ENCODE data around the gene SEMA4F.

The SEMA4F gene

DNA sequence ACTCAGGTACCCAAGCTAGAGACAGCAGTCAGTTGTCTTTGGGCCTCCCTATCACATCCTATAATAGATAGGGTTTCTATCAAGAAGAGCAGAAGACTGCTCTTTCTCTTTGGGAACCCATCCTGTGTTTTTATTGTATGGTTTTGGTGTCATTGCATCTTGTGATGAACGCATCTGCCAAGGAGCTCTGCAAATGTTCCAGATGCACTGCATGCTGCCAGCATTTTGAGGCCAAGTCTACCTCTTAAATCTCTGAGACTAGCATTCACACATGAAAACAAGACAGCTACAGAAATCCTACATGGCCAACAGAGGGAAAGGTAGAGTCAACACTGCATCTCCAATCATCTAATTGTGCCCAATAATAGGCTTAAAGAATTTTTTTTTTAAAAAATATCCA lies 14.0 kb downstream of the SEMA4F start:
- DNase-seq (ENCODE audit: low read depth in 2 of 2) = no peak

GRCh38 chr2:74670263-74670662 lies 16.2 kb downstream of the SEMA4F start:
- DNase-seq (ENCODE audit: low read depth in 2 of 2) = no peak

DNA sequence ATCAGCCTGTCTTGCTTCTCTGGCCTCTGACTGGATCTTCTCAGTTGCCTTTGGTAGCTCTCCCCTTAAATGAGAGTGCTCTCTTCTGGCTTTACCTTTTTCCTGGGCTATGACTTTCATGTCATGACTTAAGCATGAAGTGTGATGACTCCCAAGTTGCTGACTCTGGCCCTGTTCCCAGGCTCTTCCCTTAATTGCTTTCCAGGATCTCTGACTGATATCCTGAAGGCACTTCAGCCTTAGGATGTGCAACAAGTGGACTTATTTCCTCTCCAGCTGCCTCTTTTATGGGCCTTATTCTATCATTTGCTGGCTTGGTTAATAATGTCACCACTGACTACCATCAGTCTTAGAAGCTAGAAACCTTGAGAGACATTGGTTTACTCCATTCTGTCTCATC lies 17.4 kb downstream of the SEMA4F start:
- no peak for DNase-seq (ENCODE audit: low read depth in 2 of 2)

DNA sequence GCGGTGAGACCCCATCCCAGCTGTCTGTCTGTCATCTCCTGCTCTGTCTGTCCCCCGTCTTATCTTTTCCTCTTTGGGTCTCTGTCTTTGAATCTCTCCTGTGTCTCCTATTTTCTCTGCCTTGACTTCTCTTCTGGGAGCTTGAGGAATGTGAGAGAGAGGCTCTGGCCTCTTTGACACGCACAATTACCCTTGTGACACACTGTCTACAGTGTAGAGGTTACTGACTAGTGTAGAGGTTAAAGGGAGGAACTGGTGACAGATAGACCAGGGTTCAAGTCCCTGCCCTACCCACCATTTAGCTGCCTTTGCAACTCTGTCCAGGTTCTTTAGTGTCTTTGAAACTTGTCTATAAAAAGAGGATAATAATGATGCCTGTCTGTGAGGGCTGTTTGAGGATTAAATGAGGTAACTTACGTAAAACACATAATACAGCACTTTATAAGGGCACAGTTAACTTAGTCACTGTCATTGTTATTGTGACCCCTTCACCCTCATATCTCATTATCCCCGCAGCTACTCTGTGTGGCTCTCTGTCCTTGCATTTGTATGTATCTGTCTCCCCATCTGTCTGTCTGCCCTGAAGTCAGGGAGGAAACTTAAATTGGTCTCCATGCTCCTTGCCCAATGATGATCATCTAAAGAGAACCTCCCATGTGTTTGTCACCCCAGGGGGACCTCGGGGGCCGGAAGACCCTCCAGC lies 19.9 kb downstream of the SEMA4F start:
- DNase-seq (ENCODE audit: low read depth in 2 of 2) = no peak

- no peak for DNase-seq (ENCODE audit: low read depth in 2 of 2)
Measured at GRCh38 chr2:74675090-74675489, 21.0 kb downstream of the SEMA4F start.

GRCh38 chr2:74676331-74676730 lies 22.3 kb downstream of the SEMA4F start:
- no peak for DNase-seq (ENCODE audit: low read depth in 2 of 2)

DNA sequence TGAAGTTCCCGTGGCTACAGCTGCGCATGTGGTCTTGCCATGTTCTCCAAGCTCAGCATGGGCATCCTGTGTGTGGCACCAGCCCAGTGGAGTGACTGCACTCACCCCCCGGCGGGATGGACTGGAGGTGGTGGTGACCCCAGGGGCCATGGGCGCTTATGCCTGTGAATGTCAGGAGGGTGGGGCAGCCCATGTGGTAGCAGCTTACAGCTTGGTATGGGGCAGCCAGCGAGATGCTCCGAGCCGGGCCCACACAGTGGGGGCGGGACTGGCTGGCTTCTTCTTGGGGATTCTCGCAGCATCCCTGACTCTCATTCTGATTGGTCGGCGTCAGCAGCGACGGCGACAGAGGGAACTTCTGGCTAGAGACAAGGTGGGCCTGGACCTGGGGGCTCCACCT lies 25.6 kb downstream of the SEMA4F start:
- no peak for DNase-seq (ENCODE audit: low read depth in 2 of 2)

GRCh38 chr2:74682501-74682900 lies 28.5 kb downstream of the SEMA4F start:
- DNase-seq (ENCODE audit: low read depth in 2 of 2) = no peak

DNA sequence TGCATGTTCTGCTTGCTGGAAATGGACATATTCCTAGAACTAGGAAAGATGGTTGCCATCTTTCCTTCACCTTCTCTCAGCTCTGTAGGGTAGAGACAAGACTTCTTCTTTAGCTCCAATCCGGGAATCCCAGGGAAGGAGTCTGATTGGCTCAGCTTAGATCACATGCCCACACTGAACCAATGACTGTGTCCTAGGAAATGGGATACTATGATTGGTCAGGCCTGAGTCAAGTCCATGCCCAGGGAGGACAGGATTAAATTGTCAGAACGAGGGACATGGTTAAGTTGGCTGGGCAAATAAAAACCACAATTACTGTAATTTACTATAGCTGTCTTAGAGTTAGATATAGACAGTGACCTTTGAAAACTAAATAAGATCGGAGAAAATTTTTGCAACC lies 31.4 kb downstream of the SEMA4F start:
- DNase-seq (ENCODE audit: low read depth in 2 of 2) = no peak

GRCh38 chr2:74688881-74689280 lies 34.8 kb downstream of the SEMA4F start:
- DNase-seq (ENCODE audit: low read depth in 2 of 2) = no peak

DNA sequence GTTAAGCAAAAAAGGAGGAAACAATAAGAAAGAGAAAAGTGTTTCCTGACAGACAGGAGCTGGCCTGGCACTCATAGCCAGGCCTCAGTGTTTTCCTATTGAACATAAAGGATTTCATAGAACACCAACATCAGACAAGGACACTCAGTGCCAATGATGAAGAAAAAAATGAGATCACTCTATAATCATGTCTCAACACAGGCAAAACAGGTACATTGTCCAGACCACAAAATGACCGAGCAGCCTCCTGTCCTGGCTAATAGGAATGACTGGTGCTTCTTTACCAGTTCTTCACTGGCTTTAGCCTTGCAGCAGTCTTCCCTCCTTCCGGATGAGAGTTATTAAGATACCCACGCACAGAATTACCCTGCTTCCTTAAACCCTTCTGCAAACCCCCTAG lies 35.6 kb downstream of the SEMA4F start:
- DNase-seq (ENCODE audit: low read depth in 2 of 2) = no peak

GRCh38 chr2:74690571-74690970 lies 36.5 kb downstream of the SEMA4F start:
- DNase-seq (ENCODE audit: low read depth in 2 of 2) = peak in 1 of 2 experiments; percentile 15

- no peak for DNase-seq (ENCODE audit: low read depth in 2 of 2)
Measured at GRCh38 chr2:74691929-74692328, 37.9 kb downstream of the SEMA4F start.

GRCh38 chr2:74693213-74693612 lies 39.2 kb downstream of the SEMA4F start:
- DNase-seq (ENCODE audit: low read depth in 2 of 2) = no peak

DNA sequence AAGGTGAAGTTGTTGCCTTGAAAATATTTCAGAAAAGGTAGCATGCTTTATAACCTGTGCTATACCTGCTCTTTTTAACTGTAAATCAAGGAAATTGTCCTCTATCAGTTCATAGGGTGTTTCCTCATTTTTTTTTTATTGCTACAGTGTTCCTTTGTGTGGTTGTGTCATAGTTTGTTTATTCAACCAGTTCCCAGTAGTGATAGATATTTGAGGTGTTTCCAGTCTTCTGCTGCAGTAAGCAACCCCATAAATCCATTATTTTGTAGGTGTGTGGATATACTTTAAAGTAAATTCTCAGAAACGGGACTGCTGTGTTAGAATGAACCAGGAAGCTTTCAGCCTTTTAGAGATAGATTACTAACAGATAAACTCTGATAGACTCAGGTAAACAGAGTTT lies 39.6 kb downstream of the SEMA4F start:
- no peak for DNase-seq (ENCODE audit: low read depth in 2 of 2)

DNA sequence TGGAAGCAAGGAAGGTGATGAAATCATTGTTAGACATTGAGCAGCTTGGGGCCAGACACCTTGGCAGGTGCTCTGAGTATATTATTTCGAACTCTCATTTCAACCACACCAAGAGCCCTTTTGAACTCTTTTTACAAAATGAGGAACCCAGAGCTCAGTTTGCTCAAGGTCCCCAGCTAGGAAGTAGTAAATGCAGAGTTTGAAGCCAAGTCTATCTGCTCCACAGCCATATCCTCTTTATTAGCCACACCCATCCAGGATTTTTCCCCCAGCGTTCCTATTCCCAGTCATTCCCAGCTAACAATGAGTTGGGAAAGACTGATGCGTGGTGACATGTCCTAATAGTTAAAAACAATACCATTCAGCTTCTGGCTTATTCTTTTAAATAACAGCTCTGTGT lies 40.2 kb downstream of the SEMA4F start:
- no peak for DNase-seq (ENCODE audit: low read depth in 2 of 2)

GRCh38 chr2:74695663-74696062 lies 41.6 kb downstream of the SEMA4F start:
- no peak for DNase-seq (ENCODE audit: low read depth in 2 of 2)

GRCh38 chr2:74696829-74697228 lies 42.8 kb downstream of the SEMA4F start:
- peak in 1 of 2 experiments; percentile 9 for DNase-seq (ENCODE audit: low read depth in 2 of 2)

DNA sequence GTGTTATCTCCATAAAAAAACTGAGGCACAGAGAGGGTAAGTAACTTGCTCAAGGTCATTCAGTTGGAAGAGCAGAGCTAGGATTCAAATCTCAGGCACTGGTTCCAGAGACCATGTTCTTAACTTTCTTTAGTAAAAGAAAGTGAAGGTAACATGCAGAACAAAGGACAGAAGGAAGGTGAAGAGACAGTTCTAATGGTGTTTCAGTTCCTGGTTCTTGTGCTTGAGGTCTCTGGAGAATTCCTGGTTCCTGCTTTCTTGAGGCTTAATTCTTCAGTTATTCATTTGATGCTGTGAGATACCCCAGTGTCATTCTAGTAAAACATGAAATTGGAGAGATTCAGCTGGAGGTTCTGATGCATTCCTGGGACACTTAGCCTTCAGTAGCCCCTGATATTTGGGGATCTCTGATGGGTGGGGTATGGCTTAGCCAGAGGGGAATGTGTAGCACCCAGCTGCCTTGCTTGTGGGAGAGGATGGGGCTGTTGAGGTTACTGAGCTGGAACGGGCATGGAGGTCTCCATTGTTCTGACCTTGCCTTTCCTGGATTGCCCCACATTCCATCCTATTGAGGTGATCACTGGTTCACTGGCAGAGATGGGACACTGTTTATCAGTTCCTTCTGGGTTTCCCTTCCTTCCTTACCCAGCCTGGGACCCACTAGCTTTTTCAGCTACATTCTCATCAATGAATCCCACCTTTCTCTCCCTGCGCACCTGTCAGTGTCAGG lies 46.8 kb downstream of the SEMA4F start:
- DNase-seq (ENCODE audit: low read depth in 2 of 2) = no peak

DNA sequence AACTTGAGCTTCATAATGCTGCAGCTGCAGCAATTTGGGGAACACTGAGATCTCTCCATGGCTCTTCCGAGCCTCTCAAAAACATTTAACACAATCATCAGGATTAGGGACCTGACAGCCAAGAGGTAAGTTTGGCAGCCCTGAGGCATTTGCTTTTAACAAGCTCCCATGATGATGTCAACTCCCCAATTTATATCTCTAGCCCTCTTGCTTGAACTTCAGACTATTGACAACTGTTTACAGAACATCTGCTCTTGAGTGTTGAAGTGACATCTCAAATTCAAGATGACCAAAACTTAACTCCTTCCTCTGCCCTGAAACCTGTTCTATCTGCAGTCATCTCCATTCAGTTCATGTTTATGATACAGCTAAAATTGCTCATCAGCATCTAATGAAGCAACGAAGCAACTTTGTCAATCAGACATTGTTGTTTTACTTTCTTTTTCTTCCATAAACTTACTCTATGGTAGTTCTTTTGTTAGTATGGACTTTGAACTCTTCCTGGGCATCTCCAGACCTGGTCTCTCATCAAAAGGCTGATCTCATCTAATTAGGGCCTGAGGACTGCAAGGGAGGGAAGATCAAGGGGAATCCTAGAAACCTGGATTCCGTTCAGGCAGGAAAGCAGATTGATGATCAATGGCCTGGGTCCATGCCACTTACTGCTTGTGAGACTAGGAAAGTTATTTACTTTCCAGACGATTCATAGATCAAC lies 48.1 kb downstream of the SEMA4F start:
- DNase-seq (ENCODE audit: low read depth in 2 of 2) = no peak

GRCh38 chr2:74703373-74703772 lies 49.3 kb downstream of the SEMA4F start:
- no peak for DNase-seq (ENCODE audit: low read depth in 2 of 2)

DNA sequence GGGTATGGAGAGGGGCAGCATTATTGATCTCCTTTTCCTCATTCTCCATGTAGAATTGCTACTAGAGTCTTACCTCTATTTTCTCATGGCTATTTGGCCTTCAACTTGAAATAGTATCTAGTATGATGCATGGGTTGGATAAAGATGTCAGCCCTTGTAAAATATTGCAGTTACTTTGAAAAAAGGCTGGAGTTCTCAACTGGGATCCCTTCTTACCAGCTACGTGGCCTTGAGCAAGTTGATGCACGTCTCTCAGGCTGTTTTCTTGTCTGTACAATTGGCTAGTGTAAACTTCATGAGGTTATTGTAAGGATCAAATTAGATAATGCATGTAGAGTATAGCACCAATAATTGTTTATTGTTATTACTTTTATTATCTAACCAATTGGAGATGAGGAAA lies 50.2 kb downstream of the SEMA4F start:
- no peak for DNase-seq (ENCODE audit: low read depth in 2 of 2)

GRCh38 chr2:74706741-74707140 lies 52.7 kb downstream of the SEMA4F start:
- DNase-seq (ENCODE audit: low read depth in 2 of 2) = no peak

Measured in fibroblast of skin of left biceps (primary cell).